ENCODE results near the gene AP1M1.

AP1M1 gene

DNA sequence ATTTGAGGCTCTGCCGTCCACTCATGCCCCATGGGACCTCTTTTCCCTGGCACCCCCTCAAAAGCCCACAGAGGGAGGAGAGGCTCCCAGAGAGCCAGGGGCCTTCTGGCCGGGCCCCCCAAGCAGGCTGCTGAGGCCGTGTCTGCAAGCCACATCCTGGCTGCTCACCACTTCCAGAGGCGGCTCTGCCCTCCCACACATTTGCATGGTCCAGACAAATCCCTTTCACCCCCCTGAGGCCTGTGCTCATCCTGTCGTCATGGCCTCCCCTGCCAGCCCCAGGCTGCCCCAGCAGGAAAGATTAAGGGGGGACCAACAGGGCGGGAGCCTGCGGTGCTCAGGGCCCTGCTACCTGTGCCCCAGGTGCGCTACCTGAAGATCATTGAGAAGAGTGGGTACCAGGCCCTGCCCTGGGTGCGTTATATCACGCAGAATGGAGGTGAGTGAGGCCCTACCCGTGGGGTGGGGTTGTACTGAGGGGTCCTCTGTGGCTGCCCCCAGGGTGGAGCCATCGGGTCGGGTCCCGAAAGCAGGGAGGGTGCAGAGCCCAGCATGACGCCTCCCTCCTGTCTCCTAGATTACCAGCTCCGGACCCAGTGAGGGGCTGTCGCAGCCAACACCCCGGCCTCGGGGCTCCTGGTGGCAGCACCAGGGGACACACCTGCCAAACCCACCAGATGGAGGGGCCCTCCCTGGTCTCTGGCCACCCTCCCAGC is 36.3 kb downstream of the AP1M1 start:
- no peak for DNase-seq

GRCh38 chr19:16234552-16235445 is 37.1 kb downstream of the AP1M1 start:
- DNase-seq: no peak

DNA sequence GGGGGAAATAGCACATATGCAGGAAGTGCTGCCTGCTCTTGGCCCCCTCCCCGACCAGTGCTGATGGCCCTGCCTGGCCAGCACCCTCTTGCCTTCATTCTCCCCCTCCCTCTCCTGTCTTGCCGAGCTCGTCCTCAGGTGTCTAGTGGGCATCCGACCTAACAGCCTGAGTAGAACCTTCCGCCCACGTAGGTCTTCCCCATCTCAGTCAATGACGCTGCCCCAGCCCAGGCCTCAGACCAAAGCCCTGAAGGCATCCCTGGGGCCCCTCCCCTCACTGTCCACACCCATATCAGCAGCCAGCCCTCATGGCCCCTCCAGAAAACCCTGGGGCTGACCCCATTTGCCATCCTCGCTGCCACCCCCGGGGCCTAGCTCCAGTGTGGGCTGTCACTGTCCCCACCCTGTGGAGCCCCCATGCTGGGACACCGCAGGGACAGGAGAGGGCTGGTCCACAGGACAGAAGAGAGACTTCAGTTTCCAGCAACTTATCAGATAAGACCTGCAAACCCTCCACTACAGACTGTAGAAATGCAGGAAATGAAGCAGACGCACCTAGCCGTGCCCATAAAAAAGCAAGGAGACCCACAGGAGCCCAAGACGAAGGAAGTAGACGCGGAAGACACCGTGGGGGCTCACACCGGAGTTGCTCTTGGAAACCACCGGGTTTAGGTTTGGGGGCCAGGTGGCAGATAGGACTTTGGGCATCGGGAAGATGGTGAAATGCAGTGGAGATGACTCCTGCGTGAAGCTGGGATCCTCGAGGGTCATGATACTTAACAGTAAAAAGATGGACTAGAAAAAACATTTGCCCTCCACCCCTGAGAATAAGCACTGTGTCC is 38.3 kb downstream of the AP1M1 start:
- no peak for DNase-seq

GRCh38 chr19:16244091-16244490 is 46.4 kb downstream of the AP1M1 start:
- DNase-seq: no peak

- DNase-seq: peak; percentile 86
Observed at GRCh38 chr19:16247353-16248182, 49.9 kb downstream of the AP1M1 start.

DNA sequence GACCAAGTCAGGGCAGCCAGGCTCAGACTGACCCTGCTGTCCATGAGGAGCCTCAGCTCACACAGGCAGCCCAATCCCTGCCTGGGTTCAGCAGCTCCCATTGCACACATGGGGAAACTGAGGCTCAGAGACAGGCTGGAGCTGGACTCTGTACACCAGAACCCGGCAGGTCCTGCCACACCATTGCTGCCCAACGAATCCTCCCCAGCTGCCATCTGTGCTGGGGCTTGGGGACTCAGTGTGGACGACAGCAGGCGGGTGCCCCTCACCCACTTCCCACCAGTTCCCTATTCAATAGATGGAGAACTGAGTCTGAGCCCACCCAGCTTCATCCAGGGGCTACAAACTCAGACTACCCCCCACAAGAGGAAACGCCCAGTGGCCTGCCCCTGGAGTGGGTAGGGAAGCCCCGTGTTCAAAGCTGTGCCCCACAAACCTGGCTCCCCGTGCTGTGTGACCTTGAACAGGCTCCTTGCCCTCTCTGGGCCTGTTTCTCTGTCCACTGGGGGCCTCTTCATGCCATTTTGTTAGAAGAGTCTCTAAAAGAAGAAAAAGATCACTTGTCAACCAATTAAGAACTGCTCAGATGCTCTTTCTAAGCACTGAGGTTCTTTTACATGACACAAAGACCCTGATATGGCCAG is 50.8 kb downstream of the AP1M1 start:
- no peak for DNase-seq

DNA sequence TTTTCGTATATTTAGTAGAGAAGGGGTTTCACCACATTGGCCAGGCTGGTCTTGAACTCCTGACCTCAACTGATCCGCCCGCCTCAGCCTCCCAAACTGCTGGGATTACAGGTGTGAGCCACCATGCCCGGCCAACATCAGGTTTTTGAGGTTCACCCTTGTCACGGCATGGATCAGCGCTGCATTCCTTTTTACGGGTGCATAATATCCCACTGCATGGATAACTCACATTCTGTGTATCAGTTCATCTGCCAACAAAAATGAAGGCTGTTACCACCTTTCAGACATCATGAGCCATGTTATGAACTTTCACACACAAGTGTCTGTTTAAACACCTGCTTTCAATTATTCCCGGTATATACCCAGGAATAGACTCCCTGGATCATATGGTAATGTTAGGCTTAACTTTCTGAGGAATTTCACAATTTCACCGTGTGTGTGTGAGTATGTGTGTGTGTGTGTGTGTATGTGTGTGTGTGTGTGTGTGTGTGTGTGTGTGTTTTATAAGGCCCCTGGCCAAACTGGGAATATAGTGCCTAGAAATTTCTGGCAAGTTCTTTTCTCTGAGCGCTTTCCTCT is 52.2 kb downstream of the AP1M1 start:
- DNase-seq: no peak

DNA sequence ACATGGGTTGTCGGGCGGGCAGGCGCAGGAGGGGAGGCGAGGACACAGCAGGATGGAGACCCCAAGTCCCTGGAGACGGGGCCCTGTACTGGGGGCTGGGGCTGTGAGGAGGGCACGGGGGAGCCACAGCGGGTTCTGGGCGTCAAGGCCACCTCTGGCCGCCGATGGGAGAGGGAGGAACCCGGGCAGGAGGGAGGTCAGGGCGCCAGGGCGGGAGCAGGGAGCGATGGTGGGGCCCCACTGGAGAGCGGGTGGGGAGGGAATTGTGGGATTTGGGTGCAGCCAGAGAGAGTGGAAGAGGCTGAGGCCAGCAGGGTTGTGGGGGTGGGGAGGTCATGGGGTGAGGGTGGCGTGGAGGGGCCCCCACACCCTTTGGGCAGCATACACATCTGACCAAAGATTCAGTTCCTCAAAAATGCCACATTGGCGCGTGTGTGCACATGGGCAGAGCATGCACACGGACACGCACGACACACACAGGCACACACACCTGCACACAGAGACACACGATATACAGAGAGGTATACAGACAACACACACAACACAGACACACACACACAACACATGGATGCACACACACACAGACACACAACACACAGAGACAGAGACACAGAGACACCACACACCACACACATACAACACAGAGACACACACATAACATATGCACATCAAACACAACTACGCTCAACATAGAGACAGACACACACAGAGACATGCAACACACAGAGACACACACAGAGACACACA is 54.9 kb downstream of the AP1M1 start:
- DNase-seq: no peak

GRCh38 chr19:16254851-16255408 is 57.2 kb downstream of the AP1M1 start:
- DNase-seq: no peak

DNA sequence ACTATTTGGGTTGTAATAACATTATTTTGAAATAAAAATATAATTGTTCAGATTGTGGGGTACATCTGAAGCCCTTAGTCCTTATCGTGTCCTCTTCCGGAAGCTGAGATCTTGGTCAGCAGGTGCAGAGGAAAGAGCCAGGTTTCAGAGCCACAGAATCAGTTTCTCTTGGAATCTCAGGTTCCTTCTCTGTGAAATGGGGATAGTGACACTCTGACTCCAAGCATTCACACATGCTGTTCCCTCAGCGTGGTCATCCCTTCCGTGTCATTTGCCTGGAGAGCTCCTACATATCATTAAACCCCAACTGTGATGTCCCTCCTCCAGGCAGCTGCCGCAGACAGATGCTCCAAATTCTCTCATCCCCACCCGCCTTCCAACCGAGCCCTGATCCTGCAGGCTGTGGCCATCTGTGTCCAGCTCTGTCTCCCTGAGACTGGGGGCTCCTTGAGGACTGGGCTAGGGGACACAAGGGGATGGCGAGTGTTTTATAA is 59.8 kb downstream of the AP1M1 start:
- no peak for DNase-seq

GRCh38 chr19:16258440-16258903 is 60.8 kb downstream of the AP1M1 start:
- DNase-seq: no peak

DNA sequence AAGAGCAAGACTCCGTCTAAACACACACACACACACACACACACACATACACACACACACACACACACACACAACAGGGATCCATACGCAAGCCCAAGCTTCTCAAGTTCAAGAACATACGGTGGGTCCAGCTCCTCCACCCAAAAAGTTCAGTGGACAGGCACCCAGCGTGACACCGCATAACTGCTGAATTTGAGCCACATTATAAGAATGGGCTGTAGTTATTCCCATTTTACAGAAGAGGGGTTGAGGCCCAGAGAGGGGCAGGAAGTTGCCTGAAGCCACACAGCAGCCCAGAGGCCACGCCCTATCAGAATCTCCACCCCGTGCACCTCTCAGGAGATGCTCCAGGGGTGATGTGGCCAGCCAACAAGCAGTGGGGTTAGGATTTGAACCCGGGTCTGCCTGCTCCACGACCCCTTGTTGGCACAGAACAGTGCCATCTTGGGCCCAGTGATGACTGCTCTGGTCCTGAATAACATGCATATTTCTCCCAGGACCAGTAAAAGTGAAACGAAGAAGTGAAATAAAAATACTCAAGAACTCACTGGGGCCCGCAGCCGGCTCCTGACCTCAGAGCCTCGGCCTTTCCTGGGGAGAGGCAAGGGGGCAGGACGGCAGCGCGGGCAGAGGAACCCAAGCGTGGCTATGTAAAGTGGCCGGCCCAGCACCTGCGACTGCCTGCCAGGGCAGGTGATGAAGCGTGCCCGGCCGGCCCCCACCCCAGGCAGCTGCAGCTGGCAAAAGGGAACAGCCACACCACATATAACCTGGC is 61.9 kb downstream of the AP1M1 start:
- peak; percentile 36 for DNase-seq

GRCh38 chr19:16260160-16260811 is 62.6 kb downstream of the AP1M1 start:
- no peak for DNase-seq

GRCh38 chr19:16260812-16261161 is 63.1 kb downstream of the AP1M1 start:
- DNase-seq: no peak

GRCh38 chr19:16261584-16262368 is 64.1 kb downstream of the AP1M1 start:
- DNase-seq: no peak

GRCh38 chr19:16262618-16263017 is 64.9 kb downstream of the AP1M1 start:
- no peak for DNase-seq

GRCh38 chr19:16263141-16263761 is 65.5 kb downstream of the AP1M1 start:
- DNase-seq: no peak
